ENCODE measurements around the gene SLC1A3.
"Not testable (repeated sequence)": the region's sequence is repeated elsewhere in the genome, so short reads cannot be mapped to it uniquely, and the experiment has no call there.

Gene SLC1A3

GRCh38 chr5:36573438-36573837 is 33.0 kb upstream of the SLC1A3 start:
- DNase-seq (ENCODE audit: low read depth): peak; percentile 63
- TF ChIP-seq, protein P1, sequence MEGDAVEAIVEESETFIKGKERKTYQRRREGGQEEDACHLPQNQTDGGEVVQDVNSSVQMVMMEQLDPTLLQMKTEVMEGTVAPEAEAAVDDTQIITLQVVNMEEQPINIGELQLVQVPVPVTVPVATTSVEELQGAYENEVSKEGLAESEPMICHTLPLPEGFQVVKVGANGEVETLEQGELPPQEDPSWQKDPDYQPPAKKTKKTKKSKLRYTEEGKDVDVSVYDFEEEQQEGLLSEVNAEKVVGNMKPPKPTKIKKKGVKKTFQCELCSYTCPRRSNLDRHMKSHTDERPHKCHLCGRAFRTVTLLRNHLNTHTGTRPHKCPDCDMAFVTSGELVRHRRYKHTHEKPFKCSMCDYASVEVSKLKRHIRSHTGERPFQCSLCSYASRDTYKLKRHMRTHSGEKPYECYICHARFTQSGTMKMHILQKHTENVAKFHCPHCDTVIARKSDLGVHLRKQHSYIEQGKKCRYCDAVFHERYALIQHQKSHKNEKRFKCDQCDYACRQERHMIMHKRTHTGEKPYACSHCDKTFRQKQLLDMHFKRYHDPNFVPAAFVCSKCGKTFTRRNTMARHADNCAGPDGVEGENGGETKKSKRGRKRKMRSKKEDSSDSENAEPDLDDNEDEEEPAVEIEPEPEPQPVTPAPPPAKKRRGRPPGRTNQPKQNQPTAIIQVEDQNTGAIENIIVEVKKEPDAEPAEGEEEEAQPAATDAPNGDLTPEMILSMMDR (conservative IDR thresholded peaks at IDR 0.05; ENCODE audit: low read length): no peak
- no peak overlapping the region for H3K4me3 ChIP-seq (ENCODE audit: low read length)

- TF ChIP-seq, protein P1 (conservative IDR thresholded peaks at IDR 0.05; ENCODE audit: low read length): no peak
- peak; percentile 67 for DNase-seq (ENCODE audit: low read depth)
- no peak overlapping the region for H3K4me3 ChIP-seq (ENCODE audit: low read length)
Measured at GRCh38 chr5:36575361-36575781, 31.0 kb upstream of the SLC1A3 start.

DNA sequence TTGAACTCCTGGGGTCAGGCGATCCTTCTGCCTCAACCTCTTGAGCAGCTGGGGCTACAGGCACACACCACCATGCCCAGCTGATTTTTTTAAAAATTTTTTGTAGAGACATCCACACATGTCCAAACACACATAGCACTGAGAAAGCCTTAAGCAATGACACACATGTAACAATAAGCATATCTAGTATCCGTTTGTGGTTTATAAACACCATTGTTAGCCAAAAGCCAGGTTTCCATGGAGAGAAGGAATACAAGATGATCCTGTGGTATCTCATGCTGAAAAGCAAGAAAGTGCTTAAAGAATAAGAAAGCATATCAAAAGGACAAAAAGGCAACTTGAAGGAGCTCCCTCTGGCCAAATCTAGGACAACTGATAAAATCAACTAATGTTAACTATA is 29.7 kb upstream of the SLC1A3 start:
- TF ChIP-seq, protein P1 (conservative IDR thresholded peaks at IDR 0.05; ENCODE audit: low read length): no peak
- peak; percentile 8 for DNase-seq (ENCODE audit: low read depth)
- H3K4me3 ChIP-seq (ENCODE audit: low read length): no peak overlapping the region

DNA sequence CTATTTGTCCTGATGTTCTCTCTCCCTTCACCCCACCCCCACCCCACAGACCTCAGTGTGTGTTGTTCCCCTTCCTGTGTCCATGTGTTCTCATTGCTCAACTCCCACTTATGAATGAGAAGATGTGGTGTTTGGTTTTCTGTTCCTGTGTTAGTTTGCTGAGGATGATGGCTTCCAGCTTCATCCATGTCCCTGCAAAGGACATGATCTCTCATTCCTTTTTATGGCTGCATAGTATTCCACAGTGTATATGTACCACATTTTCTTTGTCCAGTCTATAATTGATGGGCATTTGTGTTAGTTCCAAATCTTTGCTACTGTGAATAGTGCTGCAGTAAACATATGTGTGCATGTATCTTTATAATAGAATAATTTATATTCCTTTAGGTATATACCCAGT is 26.5 kb upstream of the SLC1A3 start:
- not testable (repeated sequence) for H3K4me3 ChIP-seq (ENCODE audit: low read length); DNase-seq (ENCODE audit: low read depth)

DNA sequence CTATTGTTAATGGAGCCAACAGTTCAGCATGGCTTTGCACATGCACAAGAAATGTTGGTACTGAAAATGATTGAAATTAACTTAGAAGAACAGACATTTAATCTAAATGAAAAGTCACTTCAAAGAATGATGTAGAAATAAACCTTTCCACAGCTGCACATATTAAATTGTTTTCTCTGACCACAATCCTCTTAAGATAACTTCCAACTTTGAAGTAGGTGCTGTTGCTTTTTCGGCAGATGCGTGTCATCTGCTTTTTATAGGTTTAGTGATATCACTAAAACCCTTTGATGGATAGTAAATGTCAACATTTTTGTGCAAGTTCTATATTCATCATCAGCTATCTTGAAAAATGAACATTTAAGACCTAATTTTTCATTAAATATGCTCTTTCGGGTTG is 25.3 kb upstream of the SLC1A3 start:
- no peak overlapping the region for H3K4me3 ChIP-seq (ENCODE audit: low read length)
- TF ChIP-seq, protein P1 (conservative IDR thresholded peaks at IDR 0.05; ENCODE audit: low read length): no peak
- no peak for DNase-seq (ENCODE audit: low read depth)

DNA sequence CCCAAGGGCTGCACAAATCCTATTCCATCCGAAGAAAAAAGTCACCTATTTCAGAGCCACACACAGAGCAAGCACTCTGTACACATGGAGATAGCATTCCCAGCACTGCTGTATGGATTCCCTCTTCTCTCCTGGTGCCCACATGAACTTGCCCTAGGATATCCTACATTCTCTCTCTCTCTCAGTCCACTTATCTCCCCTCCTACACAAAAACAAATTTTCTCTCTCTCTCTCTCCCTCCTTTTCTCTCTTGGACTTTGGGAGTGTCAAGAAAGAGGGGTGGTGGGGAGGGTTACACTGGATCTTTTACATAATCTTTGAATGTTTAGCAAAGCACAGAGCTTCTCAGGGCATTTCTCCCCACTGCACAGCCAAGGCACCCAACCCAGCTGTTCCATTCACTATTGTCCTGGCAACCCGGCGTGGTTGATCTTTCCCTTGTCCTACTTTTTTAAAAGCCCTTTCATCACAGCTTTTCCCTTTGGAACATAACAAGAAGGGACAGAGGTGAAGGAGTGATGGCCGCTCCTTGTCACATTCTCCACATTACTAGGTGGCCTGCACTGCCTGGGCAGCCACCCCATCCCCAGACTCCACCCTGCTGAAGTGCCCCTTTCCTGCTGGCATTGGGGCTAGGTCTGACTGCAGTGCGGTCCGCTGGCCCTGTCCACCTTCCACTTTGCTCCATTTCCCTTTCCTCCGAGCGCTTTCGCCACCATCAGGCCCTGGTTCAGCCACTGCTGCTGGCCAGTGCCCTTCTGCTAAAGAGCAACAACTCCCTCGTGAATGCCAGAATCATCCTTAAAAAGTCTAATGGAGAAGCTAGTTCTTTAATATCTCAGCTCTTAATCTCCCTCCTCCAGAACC is 22.2 kb upstream of the SLC1A3 start:
- DNase-seq (ENCODE audit: low read depth): no peak
- TF ChIP-seq, protein P1 (conservative IDR thresholded peaks at IDR 0.05; ENCODE audit: low read length): no peak
- no peak overlapping the region for H3K4me3 ChIP-seq (ENCODE audit: low read length)

DNA sequence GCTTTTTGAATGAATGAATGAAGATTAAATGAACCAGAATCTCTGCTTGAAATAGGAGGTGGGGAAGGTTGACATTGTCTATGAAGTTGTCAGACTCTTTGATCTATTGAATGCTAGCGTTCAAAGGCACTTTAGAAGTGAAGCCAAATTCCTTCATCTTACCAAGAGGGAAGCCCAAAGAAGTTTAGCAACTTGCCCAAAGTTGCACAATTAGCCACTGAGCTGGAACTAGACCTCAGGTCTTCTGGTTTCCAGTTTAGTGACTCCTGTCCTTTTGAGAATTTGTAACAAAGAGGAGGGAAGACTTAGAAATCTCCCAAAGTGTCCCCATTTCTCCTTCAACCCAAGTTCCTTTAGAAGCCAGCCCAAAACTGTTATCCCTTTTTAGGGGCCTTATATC is 20.7 kb upstream of the SLC1A3 start:
- DNase-seq (ENCODE audit: low read depth): peak; percentile 25
- TF ChIP-seq, protein P1 (conservative IDR thresholded peaks at IDR 0.05; ENCODE audit: low read length): no peak
- H3K4me3 ChIP-seq (ENCODE audit: low read length): no peak overlapping the region
